HG03521 (cell line): ENCODE measurements around the gene CENPP.

Experiments used
- ATAC-seq: cut with Tn5 transposase; IDR thresholded peaks from one replicate; pipeline ENCODE4 v1.9.1; 2021; ENCODE audit warnings: mild to moderate bottlenecking, moderate library complexity; ENCODE audit not compliant: unreplicated experiment

CENPP gene

GRCh38 chr9:92312887-92313623, 12.7 kb upstream of the CENPP start:
- no peak for ATAC-seq

- ATAC-seq, result no peak
Measured at GRCh38 chr9:92313624-92314012, 12.1 kb upstream of the CENPP start.

- ATAC-seq, result no peak
Measured at GRCh38 chr9:92315456-92315855, 10.3 kb upstream of the CENPP start.

GRCh38 chr9:92324431-92324830, 1.3 kb upstream of the CENPP start:
- ATAC-seq, result no peak

DNA sequence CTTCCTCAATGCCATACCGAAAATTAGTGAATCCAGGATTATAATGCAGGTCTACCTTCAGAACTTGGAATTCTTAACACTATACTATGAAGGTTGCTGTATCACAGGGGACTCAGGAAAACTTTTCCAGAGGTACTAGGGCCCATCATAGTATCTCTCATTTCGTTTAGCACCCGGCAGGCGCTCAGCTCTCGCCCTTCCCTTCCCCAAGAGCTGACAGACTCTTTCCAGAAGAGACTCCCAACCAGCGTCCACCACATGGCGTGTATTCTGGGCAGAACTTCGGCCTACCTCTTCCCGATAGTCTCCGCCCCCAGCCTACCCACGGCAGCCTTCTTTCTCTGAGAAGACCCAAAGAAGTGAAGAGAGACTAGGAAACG, 874 bp upstream of the CENPP start:
- ATAC-seq, result no peak

DNA sequence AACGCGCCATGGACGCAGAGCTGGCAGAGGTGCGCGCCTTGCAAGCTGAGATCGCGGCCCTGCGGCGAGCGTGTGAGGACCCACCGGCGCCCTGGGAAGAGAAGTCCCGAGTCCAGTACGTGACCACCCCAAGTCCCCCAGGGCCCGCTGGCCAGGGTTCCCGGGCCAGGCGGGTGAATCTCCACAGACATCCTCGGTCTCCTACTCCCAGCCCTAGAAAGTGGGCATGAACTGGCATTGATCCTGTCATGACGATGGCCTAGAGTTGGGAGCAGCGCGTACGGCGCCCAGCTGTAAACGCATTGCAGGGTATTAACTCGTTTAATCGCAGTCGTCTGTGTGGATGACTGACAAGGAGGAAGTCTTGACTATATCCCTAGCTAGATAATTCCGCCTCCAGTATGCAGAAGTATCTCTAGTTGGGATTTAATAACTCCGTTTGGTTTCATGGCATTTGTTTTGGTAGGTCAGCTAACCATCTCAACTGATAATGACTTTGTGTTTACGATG, 293 bp downstream of the CENPP start:
- ATAC-seq, result no peak

- no peak for ATAC-seq
Measured at GRCh38 chr9:92327283-92327850, 1.6 kb downstream of the CENPP start.

DNA sequence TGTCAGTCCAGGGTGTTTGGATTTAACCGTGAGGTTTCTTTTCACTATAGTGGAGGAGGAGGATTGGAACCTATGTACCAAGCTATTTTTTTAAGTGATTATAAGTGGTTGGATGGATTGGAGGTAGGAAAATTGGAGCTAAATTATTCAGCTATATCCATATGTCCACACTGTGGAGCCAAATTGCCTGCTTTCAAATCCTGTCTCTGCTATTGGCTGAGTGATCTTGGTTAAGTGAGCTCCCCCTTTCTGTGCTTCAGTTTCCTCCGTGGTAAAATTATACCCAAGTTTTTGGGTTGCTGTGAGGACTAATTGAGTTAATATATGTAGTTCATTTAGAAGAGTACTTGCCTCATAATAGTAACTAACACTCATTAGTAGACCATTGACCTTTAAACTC, 2.5 kb downstream of the CENPP start:
- no peak for ATAC-seq

- no peak for ATAC-seq
Measured at GRCh38 chr9:92332577-92333281, 7.0 kb downstream of the CENPP start.

- no peak for ATAC-seq
Measured at GRCh38 chr9:92333282-92333634, 7.5 kb downstream of the CENPP start.

DNA sequence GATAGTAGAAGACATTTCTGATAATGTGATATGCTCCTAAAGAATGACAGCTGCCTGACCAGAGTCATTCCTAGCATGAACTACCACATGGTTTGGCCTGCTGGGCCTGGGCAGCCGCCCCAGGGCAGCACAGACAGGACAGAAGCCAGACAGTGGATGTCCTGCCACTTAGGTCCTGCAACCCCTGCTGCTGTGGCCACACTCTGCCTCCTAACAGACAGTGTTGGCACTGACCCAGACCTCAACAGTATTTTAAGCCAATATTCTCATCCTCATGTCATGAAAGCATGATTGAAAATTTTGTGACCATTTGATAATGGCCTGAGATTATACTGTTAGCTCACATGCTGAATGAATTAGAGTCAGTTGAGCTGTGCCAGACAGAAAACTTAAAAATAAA, 15.8 kb downstream of the CENPP start:
- no peak for ATAC-seq

- no peak for ATAC-seq
Measured at GRCh38 chr9:92342825-92343488, 17.2 kb downstream of the CENPP start.

GRCh38 chr9:92345582-92345981, 19.8 kb downstream of the CENPP start:
- ATAC-seq, result no peak

DNA sequence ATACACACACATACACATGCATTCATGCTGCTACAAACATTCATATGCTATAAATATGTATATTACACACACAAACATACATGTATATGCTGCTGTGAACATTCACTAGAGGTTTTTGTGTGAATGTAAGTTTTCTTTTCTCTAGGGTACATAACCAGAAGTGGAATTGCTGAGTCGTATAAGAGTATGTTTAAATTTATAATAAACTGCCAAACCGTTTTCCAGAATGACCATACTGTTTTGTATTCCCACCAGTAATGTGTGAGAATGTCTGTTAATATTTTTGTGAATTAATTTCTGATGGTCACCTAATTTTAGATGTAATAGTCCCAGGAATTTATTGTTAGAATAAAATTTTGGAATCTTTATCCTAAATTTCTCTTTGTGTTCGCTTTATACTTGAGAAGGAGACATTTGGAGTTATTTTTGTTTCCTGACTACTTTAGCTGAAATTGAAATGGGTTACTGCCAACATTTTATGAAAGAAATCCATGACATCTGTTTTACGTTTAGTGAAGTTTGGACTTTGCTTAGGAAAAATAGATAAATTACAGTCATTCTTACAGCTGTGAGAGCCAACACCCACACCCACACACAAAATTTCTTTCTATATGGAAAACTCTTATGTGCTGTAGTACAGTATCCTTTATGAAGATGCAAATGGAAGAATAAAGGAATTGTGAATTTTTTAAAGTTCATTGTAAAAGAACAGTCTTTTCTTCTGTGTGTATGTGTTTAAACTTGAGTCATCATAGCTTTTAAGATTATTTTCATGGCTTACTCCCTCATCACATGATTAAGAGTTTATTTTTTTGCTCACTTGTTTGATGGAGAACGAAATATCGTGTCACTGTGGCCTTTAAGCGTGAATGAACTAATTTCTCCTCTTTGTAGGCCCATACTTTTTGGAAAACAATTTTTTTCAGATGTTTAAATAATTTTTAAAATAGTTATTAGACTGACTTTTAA, 24.3 kb downstream of the CENPP start:
- ATAC-seq, result no peak

DNA sequence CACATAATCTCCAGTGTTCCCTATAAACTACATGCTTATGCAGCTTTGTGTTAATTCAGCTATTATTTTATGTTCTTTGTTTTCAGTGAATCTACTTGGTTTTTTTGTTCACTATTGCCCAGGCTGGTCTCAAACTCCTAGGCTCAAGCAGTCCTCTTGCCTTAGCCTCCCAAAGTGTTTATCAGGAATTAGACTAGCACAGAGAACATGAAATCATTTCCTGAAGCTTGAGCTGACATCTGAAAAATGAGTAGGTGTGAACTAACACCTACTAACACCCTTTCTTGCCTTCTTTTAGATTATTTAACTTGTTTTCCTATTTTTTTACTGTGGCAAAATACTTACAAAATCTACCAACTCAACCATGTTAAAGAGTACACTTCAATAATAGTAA, 25.0 kb downstream of the CENPP start:
- ATAC-seq, result no peak

DNA sequence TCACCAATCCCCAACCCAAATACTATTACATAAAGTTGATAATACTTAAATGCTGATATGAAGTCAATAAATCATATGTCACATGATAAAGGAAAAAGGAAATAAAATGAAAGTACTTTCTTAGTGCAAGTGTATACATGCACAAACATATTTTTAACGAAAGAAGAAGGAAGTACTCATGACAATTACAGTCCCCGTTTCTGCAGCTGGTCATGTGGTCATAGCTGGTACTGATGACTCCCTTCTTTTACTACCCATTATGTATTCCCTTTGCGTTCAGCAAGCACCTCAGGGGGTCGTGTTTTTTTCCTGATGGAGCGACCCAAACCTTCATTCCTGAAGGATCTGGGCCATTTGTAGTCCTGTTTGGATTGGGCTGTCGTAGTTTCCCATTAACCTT, 27.3 kb downstream of the CENPP start:
- ATAC-seq, result no peak

DNA sequence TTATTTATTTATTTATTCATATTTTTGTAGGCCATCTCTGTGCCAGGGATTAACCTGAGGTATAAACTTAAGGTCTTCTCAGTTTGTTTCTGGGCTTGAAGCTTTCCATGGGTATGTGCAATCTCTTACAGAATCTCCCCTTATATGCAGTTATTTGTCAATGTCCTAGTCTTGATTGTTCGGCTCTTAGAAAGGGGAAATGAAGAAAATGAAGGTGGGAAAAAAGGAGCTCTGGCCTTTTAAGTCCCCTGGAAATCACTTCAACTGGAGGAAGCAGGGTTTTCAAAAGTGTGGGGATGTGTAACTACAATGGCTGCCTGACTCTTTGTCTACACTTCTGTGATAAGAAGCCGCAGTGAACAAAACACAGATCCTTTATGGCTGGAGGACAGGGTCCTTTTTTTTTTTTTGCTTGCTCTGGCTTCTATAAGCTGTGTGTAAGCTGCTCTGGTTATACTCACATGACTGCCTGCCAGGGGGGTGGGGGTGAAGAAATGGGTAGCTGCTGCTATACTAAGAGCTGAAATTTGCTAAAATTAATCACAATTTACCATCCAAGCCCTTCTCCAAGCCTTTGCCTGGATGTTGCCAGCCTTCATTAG, 33.7 kb downstream of the CENPP start:
- no peak for ATAC-seq

GRCh38 chr9:92360083-92360482, 34.3 kb downstream of the CENPP start:
- no peak for ATAC-seq

DNA sequence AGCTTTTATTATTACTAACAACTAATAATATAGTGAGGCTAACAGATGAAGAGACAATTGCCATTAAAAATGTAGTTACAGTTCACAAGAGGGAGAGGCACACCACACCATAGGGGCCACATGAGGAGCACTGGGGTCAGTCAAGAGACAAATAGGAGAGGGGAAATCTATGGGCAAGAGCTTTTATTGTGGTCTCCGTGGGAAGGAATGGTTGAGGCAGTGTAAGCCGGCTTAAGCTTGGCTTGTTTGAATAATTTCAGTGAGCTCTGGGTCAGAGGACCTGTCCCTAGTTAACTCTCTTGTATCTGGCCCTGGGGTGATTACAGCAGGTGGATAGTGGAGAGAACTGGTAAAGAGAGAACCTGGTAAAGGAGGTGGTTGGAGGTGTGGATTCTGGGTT, 43.3 kb downstream of the CENPP start:
- ATAC-seq, result no peak

GRCh38 chr9:92373167-92373566, 47.4 kb downstream of the CENPP start:
- no peak for ATAC-seq
